K562 (cell line): ENCODE results near the gene KIF3A. TPM values are rescaled to one million over a fixed set of nuclear protein-coding genes. Genes with fewer than 3 reads are reported as not detected.
A peak's percentile ranks its signal among the peaks of the same experiment; 100 is the strongest.

ENCODE experiments used
- ATAC-seq: fragments of 200-7000 bp; cut with Tn5 transposase; 3 replicates; pipeline ENCODE4 v1.9.1; 2020; ENCODE audit warnings: moderate library complexity
- BruUV-seq: library from RNA; stranded (reverse); fragments of 400-500 nt; replicated peaks from 2 replicates; lab custom pipeline; 2021; lab: Mats Ljungman, UMichigan
- CTCF ChIA-PET: fragments of 300-600 bp; formaldehyde crosslinking; extraction: SDS; loops from one replicate; lab custom pipeline; 2021; ENCODE audit warnings: low intra/inter-chr PET ratio; lab: Yijun Ruan, JAX
- POLR2A ChIA-PET: fragments of 300-600, 350-650 bp; sonication (Branson Sonifier 250); formaldehyde crosslinking; extraction: SDS; loops from one replicate; lab custom pipeline; 2021; ENCODE audit warnings: antibody characterized with exemption, inconsistent platforms; lab: Yijun Ruan, JAX
- DNase-seq, 4 experiments: peaks; one replicate each; pipeline versions ENCODE4 v3.0.0 to v3.0.0-alpha.2; 2011 to 2018; ENCODE audit warnings: low spot score in 3 of 4, mixed read lengths in 3 of 4; ENCODE audit errors: extremely low read depth in 1 of 4
- FAIRE-seq: peaks from 2 replicates; lab custom pipeline; 2011; peaks lifted over from hg19 to GRCh38; lab: Jason Lieb, UNC
- H2AFZ ChIP-seq: 2 replicates; pipeline ENCODE4 v1.6.0; 2011; ENCODE audit warnings: low read depth, low read length, control low read depth, inconsistent platforms
- H3K27ac ChIP-seq: fragments of 200-600 bp; 3 replicates; pipeline ENCODE4 v1.8.0; 2011; ENCODE audit warnings: low read depth, mild to moderate bottlenecking, control low read depth, inconsistent platforms, low read length, moderate library complexity, mixed read lengths; ENCODE audit errors: extremely low read depth
- H3K27me3 ChIP-seq, 2 experiments: fragments of 300-600 bp in 1 of 2; 2 replicates in 1 of 2; 3 replicates in 1 of 2; pipeline versions ENCODE4 v1.6.0 to v1.8.0; 2011; ENCODE audit warnings: inconsistent platforms in 2 of 2, low read length in 2 of 2, mild to moderate bottlenecking in 1 of 2, mixed read lengths in 1 of 2, moderate library complexity in 1 of 2; ENCODE audit not compliant: control insufficient read depth in 2 of 2, insufficient read depth in 2 of 2
- H3K36me3 ChIP-seq: fragments of 300-600 bp; 3 replicates; pipeline ENCODE4 v1.8.0; 2011; ENCODE audit warnings: mild to moderate bottlenecking, low read length, inconsistent platforms; ENCODE audit not compliant: control insufficient read depth, insufficient read depth
- H3K4me1 ChIP-seq, 2 experiments: fragments of 200-600 bp in 1 of 2; replicated peaks in 1 of 2; 2 replicates in 1 of 2; 3 replicates in 1 of 2; pipeline versions ENCODE4 v1.5.1 to v1.8.0; 2011; ENCODE audit warnings: inconsistent platforms in 2 of 2, low read length in 2 of 2, mild to moderate bottlenecking in 1 of 2, mixed read lengths in 1 of 2, moderate library complexity in 1 of 2; ENCODE audit not compliant: control insufficient read depth in 2 of 2, insufficient read depth in 2 of 2
- H3K4me2 ChIP-seq: 2 replicates; pipeline ENCODE4 v1.6.1; 2011; ENCODE audit warnings: low read length, control low read depth, inconsistent platforms, mixed read lengths; ENCODE audit not compliant: insufficient read depth
- H3K4me3 ChIP-seq: fragments of 200-600 bp; sonication (generic), shearing (Covaris generic); 2 replicates; pipeline ENCODE4 v1.5.1; 2016; ENCODE audit warnings: control low read depth, inconsistent platforms
- H3K79me2 ChIP-seq: fragments of 200-600 bp; 3 replicates; pipeline ENCODE4 v1.8.0; 2011; ENCODE audit warnings: low read length, inconsistent platforms; ENCODE audit not compliant: control insufficient read depth, insufficient read depth
- H3K9ac ChIP-seq, 2 experiments: 2 replicates each; pipeline versions ENCODE4 v1.6.0 to v1.6.1; 2011; ENCODE audit warnings: low read depth in 2 of 2, low read length in 2 of 2, control low read depth in 1 of 2, inconsistent platforms in 1 of 2, mild to moderate bottlenecking in 1 of 2, mixed read lengths in 1 of 2; ENCODE audit not compliant: insufficient read depth in 1 of 2
- H3K9me1 ChIP-seq: one replicate; pipeline ENCODE4 v1.6.0; 2011; ENCODE audit warnings: inconsistent platforms, mild to moderate bottlenecking, low read length, moderate library complexity; ENCODE audit not compliant: control insufficient read depth, insufficient read depth
- H3K9me3 ChIP-seq: replicated peaks from 2 replicates; pipeline ENCODE4 v1.5.1; 2011; ENCODE audit warnings: low read depth, low read length, inconsistent platforms; ENCODE audit not compliant: control insufficient read depth, insufficient read depth
- H4K20me1 ChIP-seq: replicated peaks from 2 replicates; pipeline ENCODE4 v1.6.1; 2011; ENCODE audit warnings: low read length, inconsistent platforms, mixed read lengths; ENCODE audit not compliant: control insufficient read depth, insufficient read depth
- CGGBP1 ChIP-seq: fragments of 250-450 bp; sonication (Bioruptor Pico); IDR thresholded peaks from 2 replicates; pipeline ENCODE4 v1.9.0; 2021; ENCODE audit warnings: mild to moderate bottlenecking
- CTCF ChIP-seq, 3 experiments: IDR thresholded peaks in 2 of 3; conservative IDR thresholded peaks in 1 of 3; 2 replicates each; pipeline ENCODE4 v1.5.1; 2011 to 2012; ENCODE audit warnings: low read length in 3 of 3, mild to moderate bottlenecking in 3 of 3, control low read depth in 2 of 3, improper control_type of control experiment in 1 of 3, inconsistent platforms in 1 of 3, low read depth in 1 of 3, mixed read lengths in 1 of 3, moderate library complexity in 1 of 3; ENCODE audit not compliant: insufficient read depth in 2 of 3
- GMEB1 ChIP-seq: fragments of 250-450 bp; sonication (Bioruptor Pico); IDR thresholded peaks from 2 replicates; pipeline ENCODE4 v1.4.0; 2020; ENCODE audit warnings: mild to moderate bottlenecking
- HSF4 ChIP-seq: fragments of 250-450 bp; sonication (Bioruptor Pico); IDR thresholded peaks from 2 replicates; pipeline ENCODE4 v2.1.2; 2022; ENCODE audit warnings: mild to moderate bottlenecking, moderate library complexity, borderline replicate concordance
- ID3 ChIP-seq, 2 experiments: fragments of 250-450 bp in 1 of 2; fragments of 450-650 bp in 1 of 2; sonication (Bioruptor Pico) in 1 of 2; IDR thresholded peaks; 2 replicates each; pipeline versions ENCODE4 v1.6.1 to v1.8.0; 2016 to 2021; ENCODE audit warnings: mild to moderate bottlenecking in 2 of 2, moderate library complexity in 2 of 2, missing compliant biosample characterization in 1 of 2, missing genetic modification characterization in 1 of 2
- LCOR ChIP-seq: sonication (generic); formaldehyde crosslinking; IDR thresholded peaks from 2 replicates; pipeline ENCODE4 v1.8.0; 2022; ENCODE audit warnings: mild to moderate bottlenecking, missing genetic modification reagents
- MLLT1 ChIP-seq, 2 experiments: fragments of 450-650 bp; IDR thresholded peaks; 2 replicates each; pipeline ENCODE4 v1.6.1; 2016
- NFXL1 ChIP-seq: fragments of 450-650 bp; formaldehyde crosslinking; IDR thresholded peaks from 2 replicates; pipeline ENCODE4 v1.4.0; 2021; ENCODE audit warnings: mild to moderate bottlenecking
- RAD21 ChIP-seq, 2 experiments: fragments of 250-450 bp in 1 of 2; fragments of 450-650 bp in 1 of 2; sonication (Bioruptor Pico) in 1 of 2; formaldehyde crosslinking in 1 of 2; IDR thresholded peaks in 1 of 2; conservative IDR thresholded peaks in 1 of 2; 2 replicates each; pipeline versions ENCODE4 v1.4.0 to v1.8.0; 2020 to 2022; ENCODE audit warnings: mild to moderate bottlenecking in 2 of 2, moderate library complexity in 1 of 2
- SMC3 ChIP-seq: conservative IDR thresholded peaks from 2 replicates; pipeline ENCODE4 v1.6.1; 2011; ENCODE audit warnings: low read depth, low read length, improper control_type of control experiment; ENCODE audit not compliant: insufficient read depth
- ZNF140 ChIP-seq: fragments of 250-450 bp; sonication (Bioruptor Pico); IDR thresholded peaks from 2 replicates; pipeline ENCODE4 v1.8.0; 2021; ENCODE audit warnings: moderate library complexity, mild to moderate bottlenecking, inconsistent platforms
- ZNF696 ChIP-seq: fragments of 250-450 bp; sonication (Bioruptor Pico); conservative IDR thresholded peaks from 2 replicates; pipeline ENCODE4 v1.4.0; 2020; ENCODE audit warnings: mild to moderate bottlenecking, moderate library complexity
- WGBS: fragments of 100-300 bp; shearing (Covaris generic); methylation state at CpG from one replicate; pipeline ENCODE4 v1.1.6; 2016; ENCODE audit warnings: low coverage, mixed read lengths; ENCODE audit not compliant: insufficient coverage; ENCODE audit errors: missing lambda C conversion rate; 5-methylcytosine and 5-hydroxymethylcytosine counted together
- in situ Hi-C: fragments of 300-500 bp; cut with MboI; formaldehyde crosslinking; loops from 4 replicates; pipeline ENCODE4 v1.15.0; 2018; ENCODE audit warnings: inconsistent platforms, mixed read lengths
- intact Hi-C: fragments of 100-400 bp; cut with micrococcal nuclease; formaldehyde crosslinking; loops from 2 replicates; pipeline ENCODE4 v1.14.2; 2022
- polyA plus RNA-seq, 8 experiments: library from polyadenylated mRNA; depleted of rRNA in 4 of 8; stranded (reverse) in 5 of 8; unstranded in 3 of 8; fragments of >200 nt; fragmentation: Nextera tagmentation in 2 of 8; fragmentation: Illumina TruSeq in 1 of 8; extraction: Ambion mirVana in 2 of 8; extraction: Trizol in 1 of 8; gene quantifications; 2 replicates each; pipeline versions ENCODE4 v1.2.1 to v1.2.3, GENCODE V29; 2011 to 2014; ENCODE audit warnings: inconsistent platforms in 1 of 8, missing spikeins in 1 of 8
- total RNA-seq, 7 experiments: library from RNA; depleted of rRNA in 6 of 7; stranded (reverse); fragments of >200 nt in 6 of 7; fragmentation: Illumina TruSeq in 2 of 7; extraction: Trizol in 2 of 7; gene quantifications; 2 replicates each; pipeline versions ENCODE4 v1.2.1 to v1.2.3, GENCODE V29; 2011 to 2021; ENCODE audit warnings: low replicate concordance in 1 of 7

Gene KIF3A
- total and polyA plus RNA-seq, 9 of the 15 experiments (the other 6 are each of a cell fraction or from before 2014, with no cell fraction given), result 1.5 to 7.8 (median 6.0) TPM

GRCh38 chr5:132653716-132654115, 83.6 kb downstream of the KIF3A start:
- H3K27ac ChIP-seq, result no peak overlapping the region
- no peaks in the 10 kb centered on the region for H3K9me3 ChIP-seq
- no peaks in the 10 kb centered on the region for H3K27me3 ChIP-seq
- H3K4me2 ChIP-seq, result no peak overlapping the region
- intact Hi-C loops, result loop anchor here (5.0 kb wide), 2 partner anchors 64 to 126 kb away; no protein-coding TSS in a partner anchor
- H3K36me3 ChIP-seq, result no peaks in the 10 kb centered on the region
- no peaks in the 10 kb centered on the region for H3K79me2 ChIP-seq
- H3K4me3 ChIP-seq, result no peak overlapping the region
- FAIRE-seq (no peak), DNase-seq (peak in 1 of 4 experiments; percentile 36), ATAC-seq (peak; percentile 53; the same call in 2 of the 3 replicates)
- ChIA-PET POLR2A (no interaction called here), CTCF (no interaction called here)
- H3K9me1 ChIP-seq, result no peaks in the 10 kb centered on the region
- no TSS peak for BruUV-seq
- no peaks in the 10 kb centered on the region for H4K20me1 ChIP-seq
- H3K4me1 ChIP-seq, result peaks cover 16 to 18% of the 10 kb centered on the region in 2 experiments; a peak in 4 of 5 replicates
- no peak overlapping the region for H3K9ac ChIP-seq
- peak overlapping the region; percentile 32; the same call in 1 of the 2 replicates for H2AFZ ChIP-seq
- WGBS, result 42% methylated on average over 7 of the region's 7 CpGs
- in situ Hi-C loops, result no loop called here
- TF ChIP-seq ZNF140 (CRISPR knock-in tag), result no peak
- no peak for TF ChIP-seq HSF4 (CRISPR knock-in tag)
- no peak for TF ChIP-seq LCOR (CRISPR knock-in tag)
- no peak for TF ChIP-seq ID3 (CRISPR knock-in tag; IDR thresholded peaks at IDR 0.05)
- no peak for TF ChIP-seq ID3 (tag; IDR thresholded peaks at IDR 0.05)
- TF ChIP-seq ZNF696 (CRISPR knock-in tag), result no peak
- no peak for TF ChIP-seq NFXL1 (CRISPR knock-in tag)
- no peak for TF ChIP-seq MLLT1 (IDR thresholded peaks at IDR 0.05)
- peak in 1 of 2 experiments; percentile 31; a peak in 1 of 4 replicates for TF ChIP-seq RAD21 (CRISPR knock-in tag; conservative IDR thresholded peaks at IDR 0.05 in 1 of 2, IDR thresholded peaks at IDR 0.05 in 1 of 2)
- TF ChIP-seq GMEB1, result no peak
- TF ChIP-seq SMC3, result no peak
- TF ChIP-seq CTCF (IDR thresholded peaks at IDR 0.05 in 2 of 3, conservative IDR thresholded peaks at IDR 0.05 in 1 of 3; ENCODE audit: insufficient read depth in 2 of 3, low read depth in 1 of 3, low read length in 3 of 3), result 0 out of 6 replicates have a peak, but pooled peaks of 1 of the 3 experiments have one; percentile 17
- TF ChIP-seq CGGBP1 (CRISPR knock-in tag), result no peak
